Amygdala (tissue), 56 donors: ENCODE data around the gene TCERG1L.
"Not testable (repeated sequence)": the region's sequence is repeated elsewhere in the genome, so short reads cannot be mapped to it uniquely, and the experiment has no call there.

ENCODE experiments used
- DNase-seq, 56 donors: peaks; one replicate each; lab custom pipeline; 2025; lab: John Stamatoyannopoulos, UW

The TCERG1L gene

GRCh38 chr10:131311661-131312477, at the start of gene TCERG1L:
Gene TCERG1L (minus strand): TSS chr10:131311721. CDS start chr10:131311635, 86 bp downstream.
- DNase-seq: peak in 1 of 56 donors; percentile 11

GRCh38 chr10:131358741-131359442, 47.4 kb upstream of the TCERG1L start:
- DNase-seq: peak in 1 of 56 donors; percentile 16

- no peak for DNase-seq
Measured at GRCh38 chr10:131356442-131356841, 44.9 kb upstream of the TCERG1L start.

GRCh38 chr10:131355881-131356280, 44.4 kb upstream of the TCERG1L start:
- DNase-seq: no peak

- DNase-seq: no peak
Measured at GRCh38 chr10:131355056-131355455, 43.5 kb upstream of the TCERG1L start.

- no peak for DNase-seq
Measured at GRCh38 chr10:131354380-131354779, 42.9 kb upstream of the TCERG1L start.

GRCh38 chr10:131352765-131353290, 41.3 kb upstream of the TCERG1L start:
- DNase-seq: no peak

- no peak for DNase-seq
Measured at GRCh38 chr10:131350660-131351059, 39.1 kb upstream of the TCERG1L start.

- no peak for DNase-seq
Measured at GRCh38 chr10:131350245-131350644, 38.7 kb upstream of the TCERG1L start.

- no peak for DNase-seq
Measured at GRCh38 chr10:131346456-131346855, 34.9 kb upstream of the TCERG1L start.

- DNase-seq: no peak
Measured at GRCh38 chr10:131345691-131346090, 34.2 kb upstream of the TCERG1L start.

GRCh38 chr10:131344747-131345146, 33.2 kb upstream of the TCERG1L start:
- no peak for DNase-seq

GRCh38 chr10:131337741-131338140, 26.2 kb upstream of the TCERG1L start:
- DNase-seq: no peak

GRCh38 chr10:131332821-131333220, 21.3 kb upstream of the TCERG1L start:
- no peak for DNase-seq

- no peak for DNase-seq
Measured at GRCh38 chr10:131323880-131324279, 12.4 kb upstream of the TCERG1L start.

GRCh38 chr10:131323025-131323424, 11.5 kb upstream of the TCERG1L start:
- no peak for DNase-seq

- not testable (repeated sequence) for DNase-seq
Measured at GRCh38 chr10:131322575-131322974, 11.1 kb upstream of the TCERG1L start.

GRCh38 chr10:131320860-131321604, 9.5 kb upstream of the TCERG1L start:
- DNase-seq: no peak

- no peak for DNase-seq
Measured at GRCh38 chr10:131318814-131319213, 7.3 kb upstream of the TCERG1L start.

- DNase-seq: no peak
Measured at GRCh38 chr10:131318291-131318690, 6.8 kb upstream of the TCERG1L start.
